Measurements from ENCODE around the gene NBPF3. TPM values are rescaled to one million over a fixed set of nuclear protein-coding genes. Genes with fewer than 3 reads are reported as not detected.
"Not testable (repeated sequence)": the region's sequence is repeated elsewhere in the genome, so short reads cannot be mapped to it uniquely, and the experiment has no call there.

Gene NBPF3
- total RNA-seq, 2 experiments from 2014 or later = 6.1 to 6.2 TPM

DNA sequence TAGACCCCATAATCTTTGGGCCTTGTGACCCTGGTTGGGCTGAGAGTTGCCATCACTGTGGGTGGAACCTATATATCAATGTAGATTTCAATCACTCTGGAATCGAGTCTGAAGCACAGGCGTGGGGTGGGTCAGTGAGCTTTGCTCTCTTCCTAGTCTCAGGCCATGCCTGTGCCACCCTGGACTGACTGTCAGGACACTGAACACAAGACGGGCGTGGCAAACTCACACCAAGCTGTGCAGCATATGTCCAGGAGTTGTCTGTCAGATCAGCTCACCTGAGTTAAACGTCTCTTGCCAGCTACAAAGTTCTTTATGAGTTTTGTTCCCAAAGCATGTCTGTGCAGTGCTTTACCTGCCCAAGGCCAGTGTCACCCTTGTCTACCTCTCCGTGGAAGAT is 38.4 kb downstream of the NBPF3 start:
- no peak overlapping the region for H3K27ac Mint-ChIP-seq
- no peak for DNase-seq
- H3K4me3 Mint-ChIP-seq = no peak overlapping the region
- H3K4me1 Mint-ChIP-seq (ENCODE audit: low read depth) = no peaks in the 10 kb centered on the region
- CTCF ChIA-PET = interaction anchor here (0.6 kb wide), 1 partner anchor 73 kb away, joined by 3 read pairs; no protein-coding TSS in a partner anchor
- intact Hi-C loops (cut with micrococcal nuclease) = loop anchor here (2.0 kb wide), 1 partner anchor 52 kb away; no protein-coding TSS in a partner anchor
- no peaks in the 10 kb centered on the region for H3K9me3 Mint-ChIP-seq
- H3K36me3 Mint-ChIP-seq = peaks cover 12% of the 10 kb centered on the region
- POLR2A ChIA-PET = no interaction called here
- H3K27me3 Mint-ChIP-seq = peaks cover 3% of the 10 kb centered on the region

DNA sequence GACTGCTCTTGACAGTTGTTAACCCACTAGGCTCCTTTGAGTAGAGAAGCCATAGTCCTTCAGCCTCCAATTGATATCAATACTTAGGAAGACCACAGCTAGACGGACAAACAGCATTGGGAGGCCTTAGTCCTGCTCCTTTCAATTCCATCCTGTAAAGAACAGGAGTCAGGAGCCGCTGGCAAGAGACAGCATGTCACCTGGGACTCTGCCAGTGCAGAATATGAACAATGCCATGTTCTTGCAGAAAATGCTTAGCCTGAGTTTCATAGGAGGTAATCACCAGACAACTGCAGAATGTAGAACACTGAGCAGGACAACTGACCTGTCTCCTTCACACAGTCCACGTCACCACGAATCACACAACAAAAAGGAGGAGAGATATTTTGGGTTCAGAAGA is 43.9 kb downstream of the NBPF3 start:
- DNase-seq; H3K36me3 Mint-ChIP-seq; H3K9me3 Mint-ChIP-seq; CTCF ChIA-PET; H3K27me3 Mint-ChIP-seq; H3K4me3 Mint-ChIP-seq; intact Hi-C loops (cut with micrococcal nuclease); H3K4me1 Mint-ChIP-seq (ENCODE audit: low read depth); H3K27ac Mint-ChIP-seq; POLR2A ChIA-PET: not testable (repeated sequence)

- DNase-seq = no peak
- peak overlapping the region; percentile 43 for H3K4me3 Mint-ChIP-seq
- intact Hi-C loops (cut with micrococcal nuclease) = loop anchor here (5.0 kb wide), 1 partner anchor 168 kb away; no protein-coding TSS in a partner anchor
- ChIA-PET CTCF (interaction anchor here (0.9 to 1.9 kb wide), 6 partner anchors 9 to 218 kb away, joined by 3 to 4 read pairs (median 3); no protein-coding TSS in a partner anchor), POLR2A (no interaction called here)
- no peak overlapping the region for H3K27ac Mint-ChIP-seq
- H3K9me3 Mint-ChIP-seq = peaks cover 2% of the 10 kb centered on the region
- H3K27me3 Mint-ChIP-seq = peaks cover 8% of the 10 kb centered on the region
- peaks cover 8% of the 10 kb centered on the region for H3K4me1 Mint-ChIP-seq (ENCODE audit: low read depth)
- no peaks in the 10 kb centered on the region for H3K36me3 Mint-ChIP-seq
Measured at GRCh38 chr1:21489146-21489545, 49.2 kb downstream of the NBPF3 start.

- ChIA-PET POLR2A (no interaction called here), CTCF (interaction anchor here (0.9 to 2.4 kb wide), 8 partner anchors 10 to 278 kb away, joined by 3 to 16 read pairs (median 6); no protein-coding TSS in a partner anchor)
- peaks cover 8% of the 10 kb centered on the region for H3K4me1 Mint-ChIP-seq (ENCODE audit: low read depth)
- peak; percentile 59 for DNase-seq
- peaks cover 8% of the 10 kb centered on the region for H3K27me3 Mint-ChIP-seq
- intact Hi-C loops (cut with micrococcal nuclease) = no loop called here
- H3K36me3 Mint-ChIP-seq = no peaks in the 10 kb centered on the region
- H3K9me3 Mint-ChIP-seq = peaks cover 2% of the 10 kb centered on the region
- H3K4me3 Mint-ChIP-seq = no peak overlapping the region
- no peak overlapping the region for H3K27ac Mint-ChIP-seq
Measured at GRCh38 chr1:21490774-21491487, 51.0 kb downstream of the NBPF3 start.

GRCh38 chr1:21491488-21492355 is 51.8 kb downstream of the NBPF3 start:
- CTCF ChIA-PET = interaction anchor here (0.7 to 2.4 kb wide), 7 partner anchors 9 to 260 kb away, joined by 3 to 16 read pairs (median 8); no protein-coding TSS in a partner anchor
- H3K36me3 Mint-ChIP-seq = no peaks in the 10 kb centered on the region
- H3K4me1 Mint-ChIP-seq (ENCODE audit: low read depth) = peaks cover 8% of the 10 kb centered on the region
- no peak for DNase-seq
- H3K9me3 Mint-ChIP-seq = peaks cover 2% of the 10 kb centered on the region
- POLR2A ChIA-PET = interaction anchor here (0.6 kb wide), 1 partner anchor 279 kb away, joined by 3 read pairs; no protein-coding TSS in a partner anchor
- H3K4me3 Mint-ChIP-seq = no peak overlapping the region
- intact Hi-C loops (cut with micrococcal nuclease) = no loop called here
- H3K27ac Mint-ChIP-seq = no peak overlapping the region
- peaks cover 8% of the 10 kb centered on the region for H3K27me3 Mint-ChIP-seq

DNA sequence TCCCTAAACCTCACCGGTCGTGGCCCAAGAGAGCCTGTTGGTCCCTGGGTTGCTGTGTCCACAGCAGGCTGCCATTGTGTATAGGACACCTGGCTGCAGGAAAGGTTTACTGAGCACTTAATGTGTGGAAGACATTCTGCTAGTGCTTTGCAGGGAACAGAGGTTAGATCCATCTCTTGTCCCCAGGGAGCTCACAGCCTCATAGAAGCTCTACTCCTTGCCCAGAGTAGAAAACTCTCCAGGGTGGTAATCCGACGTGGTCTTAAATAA is 52.4 kb downstream of the NBPF3 start:
- ChIA-PET CTCF (interaction anchor here (0.7 kb wide), 1 partner anchor 114 kb away, joined by 3 read pairs; no protein-coding TSS in a partner anchor), POLR2A (interaction anchor here (0.6 kb wide), 1 partner anchor 279 kb away, joined by 3 read pairs; no protein-coding TSS in a partner anchor)
- Mint-ChIP-seq H3K36me3 (no peaks in the 10 kb centered on the region), H3K27me3 (peaks cover 8% of the 10 kb centered on the region), H3K9me3 (peaks cover 2% of the 10 kb centered on the region), H3K4me1 (ENCODE audit: low read depth) (peaks cover 8% of the 10 kb centered on the region), H3K27ac (no peak overlapping the region), H3K4me3 (no peak overlapping the region)
- intact Hi-C loops (cut with micrococcal nuclease) = no loop called here
- DNase-seq = no peak

GRCh38 chr1:21494196-21494595 is 54.3 kb downstream of the NBPF3 start:
- ChIA-PET POLR2A (no interaction called here), CTCF (no interaction called here)
- Mint-ChIP-seq H3K27ac (no peak overlapping the region), H3K9me3 (peaks cover 2% of the 10 kb centered on the region), H3K4me3 (no peak overlapping the region), H3K4me1 (ENCODE audit: low read depth) (no peaks in the 10 kb centered on the region), H3K27me3 (peaks cover 3% of the 10 kb centered on the region), H3K36me3 (no peaks in the 10 kb centered on the region)
- DNase-seq = no peak
- intact Hi-C loops (cut with micrococcal nuclease) = no loop called here

DNA sequence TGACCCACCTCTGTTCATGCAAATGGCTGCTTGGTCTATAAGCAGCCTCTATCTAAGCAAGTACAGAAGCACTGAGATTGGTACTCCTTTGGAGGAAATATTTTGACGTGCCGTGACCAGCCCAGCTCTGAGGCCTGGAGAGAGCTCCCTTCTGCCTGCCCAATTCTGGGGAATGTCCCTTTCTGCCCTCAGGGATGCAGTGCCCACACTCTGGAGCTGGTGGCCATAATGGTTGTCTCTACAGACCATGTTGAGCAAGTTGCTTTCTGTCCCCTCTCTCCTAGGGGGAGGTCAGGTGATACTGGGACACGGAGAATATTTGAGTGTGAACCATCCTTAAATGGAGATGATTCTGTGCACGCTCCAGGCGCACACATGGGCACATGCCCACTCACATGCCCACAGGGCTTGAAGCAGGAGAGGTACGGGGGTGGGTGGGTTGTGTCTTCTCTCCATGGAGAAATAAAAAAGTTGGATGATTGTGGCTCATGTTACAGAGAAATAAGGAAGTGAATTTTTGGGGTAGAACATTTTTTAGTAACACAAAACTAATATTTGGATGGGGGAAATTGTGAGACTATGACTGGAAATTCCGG is 55.4 kb downstream of the NBPF3 start:
- CTCF ChIA-PET = interaction anchor here (0.7 to 1.4 kb wide), 3 partner anchors 14 to 277 kb away, joined by 3 to 4 read pairs (median 3); partner anchors contain the start of gene ALPL
- H3K4me1 Mint-ChIP-seq (ENCODE audit: low read depth) = no peaks in the 10 kb centered on the region
- H3K36me3 Mint-ChIP-seq = no peaks in the 10 kb centered on the region
- H3K4me3 Mint-ChIP-seq = no peak overlapping the region
- POLR2A ChIA-PET = no interaction called here
- no peak overlapping the region for H3K27ac Mint-ChIP-seq
- no peak for DNase-seq
- peaks cover 3% of the 10 kb centered on the region for H3K27me3 Mint-ChIP-seq
- peaks cover 2% of the 10 kb centered on the region for H3K9me3 Mint-ChIP-seq
- intact Hi-C loops (cut with micrococcal nuclease) = no loop called here

- Mint-ChIP-seq H3K9me3 (no peaks in the 10 kb centered on the region), H3K27ac (no peak overlapping the region), H3K36me3 (no peaks in the 10 kb centered on the region), H3K27me3 (no peaks in the 10 kb centered on the region), H3K4me1 (ENCODE audit: low read depth) (no peaks in the 10 kb centered on the region), H3K4me3 (no peak overlapping the region)
- intact Hi-C loops (cut with micrococcal nuclease) = no loop called here
- ChIA-PET POLR2A (no interaction called here), CTCF (interaction anchor here (0.7 to 1.3 kb wide), 3 partner anchors 9 to 241 kb away, joined by 3 to 4 read pairs (median 3); partner anchors contain the start of gene ALPL)
- no peak for DNase-seq
Measured at GRCh38 chr1:21496063-21496462, 56.1 kb downstream of the NBPF3 start.

DNA sequence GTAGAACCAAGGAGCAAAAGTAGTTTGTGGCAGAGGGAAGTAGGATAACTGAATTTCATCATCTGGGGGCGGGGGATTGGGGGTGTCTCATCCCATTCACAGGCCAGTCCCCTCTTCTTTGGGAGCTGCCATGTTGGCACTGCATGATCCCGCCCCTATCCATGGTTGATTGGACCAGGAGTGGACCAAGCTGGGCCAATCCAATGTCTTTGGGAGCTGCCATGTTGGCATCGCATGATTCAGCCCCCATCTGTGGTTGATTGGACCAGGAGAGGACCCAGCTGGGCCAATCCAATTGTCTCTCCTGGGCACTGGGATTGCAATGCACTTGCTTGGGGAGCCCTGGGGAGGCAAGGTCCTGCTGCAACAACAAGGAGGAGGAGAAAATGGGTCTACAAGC is 56.9 kb downstream of the NBPF3 start:
- intact Hi-C loops (cut with micrococcal nuclease) = no loop called here
- Mint-ChIP-seq H3K9me3 (no peaks in the 10 kb centered on the region), H3K4me1 (ENCODE audit: low read depth) (no peaks in the 10 kb centered on the region), H3K4me3 (no peak overlapping the region), H3K27ac (no peak overlapping the region), H3K27me3 (no peaks in the 10 kb centered on the region), H3K36me3 (no peaks in the 10 kb centered on the region)
- POLR2A ChIA-PET = no interaction called here
- no peak for DNase-seq
- CTCF ChIA-PET = interaction anchor here (1.3 kb wide), 1 partner anchor 10 kb away, joined by 3 read pairs; no protein-coding TSS in a partner anchor

DNA sequence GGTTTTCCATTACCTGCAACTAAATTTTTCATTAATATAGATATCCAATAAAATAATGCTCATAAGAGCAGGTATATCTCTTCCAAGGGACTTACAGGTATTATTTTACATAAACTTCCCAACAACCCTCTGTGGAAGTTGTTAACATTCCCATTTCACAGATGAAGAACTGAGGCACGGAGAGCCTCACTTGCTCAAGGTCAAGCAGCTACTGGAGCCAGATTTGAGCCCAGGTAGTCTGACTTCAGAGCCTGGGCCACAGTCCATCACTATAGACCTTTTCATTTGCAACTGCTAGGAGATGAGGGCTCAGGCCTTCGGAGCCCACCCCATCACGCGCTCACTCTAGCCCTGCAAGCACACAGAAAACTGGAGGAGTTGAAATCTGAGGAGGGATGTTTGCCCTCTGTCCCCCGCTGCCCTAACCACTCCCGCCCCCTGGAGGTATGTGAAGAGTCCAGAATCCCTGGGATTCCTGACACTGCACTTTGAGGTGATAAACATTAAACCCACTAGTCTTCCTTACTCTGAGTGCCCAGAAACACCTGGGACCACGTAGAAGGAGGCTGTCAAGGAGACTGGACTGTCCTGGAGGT is 57.6 kb downstream of the NBPF3 start:
- ChIA-PET POLR2A (no interaction called here), CTCF (no interaction called here)
- no peak for DNase-seq
- intact Hi-C loops (cut with micrococcal nuclease) = no loop called here
- no peak overlapping the region for H3K4me3 Mint-ChIP-seq
- H3K9me3 Mint-ChIP-seq = no peaks in the 10 kb centered on the region
- no peaks in the 10 kb centered on the region for H3K36me3 Mint-ChIP-seq
- no peaks in the 10 kb centered on the region for H3K4me1 Mint-ChIP-seq (ENCODE audit: low read depth)
- H3K27me3 Mint-ChIP-seq = no peaks in the 10 kb centered on the region
- no peak overlapping the region for H3K27ac Mint-ChIP-seq

Measured in activated CD4-positive, alpha-beta memory T cell treated with anti-CD3 and anti-CD28 coated beads for 36 hours (primary cell).